Stimulated activated CD8-positive, alpha-beta memory T cell treated with anti-CD3 and anti-CD28 coated beads, Interleukin-4, amount 100 ng/mL, for 48 hours (primary cell): Measurements from ENCODE around the gene CCM2.

Experiments used
- DNase-seq: peaks from one replicate; pipeline ENCODE4 v3.0.0-alpha.2; 2020

Gene CCM2

DNA sequence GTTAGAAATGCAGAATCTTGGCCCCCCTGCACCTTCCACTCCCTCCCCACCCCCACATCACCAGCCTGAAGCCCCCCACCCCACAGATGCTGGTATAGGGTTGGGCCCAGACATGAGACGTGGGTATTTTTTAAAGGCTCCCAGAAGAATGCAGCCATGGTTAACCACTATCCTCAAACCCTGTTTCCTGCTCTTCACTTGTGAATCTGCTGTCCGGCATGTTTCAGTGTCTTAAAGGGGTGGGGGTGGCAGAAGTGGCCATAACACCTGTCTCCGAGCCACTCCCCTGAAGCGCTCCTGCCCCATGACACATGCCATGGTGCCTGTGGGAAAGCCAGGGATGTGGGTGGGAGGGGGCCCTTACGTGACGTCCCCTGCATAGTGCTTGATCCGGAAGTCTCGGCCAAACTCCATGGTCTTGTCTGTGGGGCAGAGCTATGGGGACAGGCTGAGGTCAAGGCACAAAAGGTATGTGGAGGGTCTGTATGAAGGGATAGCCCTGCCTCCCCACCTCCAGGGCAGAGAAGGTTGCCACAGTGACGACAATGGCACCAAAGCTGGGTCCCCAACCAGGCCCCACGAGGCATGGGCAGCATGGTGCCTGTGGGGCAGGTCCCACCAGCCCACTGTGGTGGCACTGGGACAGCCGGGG is 30.8 kb upstream of the CCM2 start:
- DNase-seq: peak; percentile 27

DNA sequence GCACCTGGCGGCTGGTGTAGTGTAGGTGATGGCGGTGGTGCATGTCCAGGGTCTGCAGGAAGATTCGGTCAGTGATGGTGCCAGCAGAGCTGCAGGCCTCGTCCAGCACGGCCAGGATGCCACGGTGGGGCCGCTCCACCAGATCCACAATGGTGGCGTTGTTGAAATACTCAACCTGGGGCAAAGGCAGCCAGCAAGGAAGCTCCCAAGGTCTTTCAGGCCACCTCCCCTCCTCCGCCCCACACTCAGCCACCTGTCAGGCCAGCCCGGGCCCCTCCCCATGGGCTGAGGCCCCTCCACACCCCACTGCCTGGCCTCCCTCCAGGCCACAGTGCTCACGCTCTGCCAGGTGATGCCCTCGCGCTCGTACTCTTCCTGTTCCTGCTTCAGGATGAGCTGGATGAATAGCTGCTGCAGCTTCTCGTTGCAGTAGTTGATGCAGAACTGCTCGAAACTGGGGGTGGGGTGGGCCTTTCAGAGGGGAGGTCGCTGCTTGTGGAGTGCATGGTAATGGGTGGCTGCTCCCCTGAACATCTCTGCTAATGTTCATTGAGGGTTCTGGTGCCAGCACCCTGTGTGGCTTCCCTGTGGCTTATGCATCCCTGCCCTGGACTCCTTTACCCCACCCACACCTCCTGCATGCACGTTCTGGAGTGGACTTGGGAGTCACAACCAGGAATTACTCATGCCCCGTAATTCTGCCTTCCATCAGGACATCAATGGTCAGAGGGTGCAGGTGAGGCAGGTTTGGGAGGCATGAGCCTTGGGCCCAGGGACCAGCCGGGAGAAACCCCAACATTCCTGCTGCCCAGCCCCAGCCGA is 30.1 kb upstream of the CCM2 start:
- peak; percentile 29 for DNase-seq

DNA sequence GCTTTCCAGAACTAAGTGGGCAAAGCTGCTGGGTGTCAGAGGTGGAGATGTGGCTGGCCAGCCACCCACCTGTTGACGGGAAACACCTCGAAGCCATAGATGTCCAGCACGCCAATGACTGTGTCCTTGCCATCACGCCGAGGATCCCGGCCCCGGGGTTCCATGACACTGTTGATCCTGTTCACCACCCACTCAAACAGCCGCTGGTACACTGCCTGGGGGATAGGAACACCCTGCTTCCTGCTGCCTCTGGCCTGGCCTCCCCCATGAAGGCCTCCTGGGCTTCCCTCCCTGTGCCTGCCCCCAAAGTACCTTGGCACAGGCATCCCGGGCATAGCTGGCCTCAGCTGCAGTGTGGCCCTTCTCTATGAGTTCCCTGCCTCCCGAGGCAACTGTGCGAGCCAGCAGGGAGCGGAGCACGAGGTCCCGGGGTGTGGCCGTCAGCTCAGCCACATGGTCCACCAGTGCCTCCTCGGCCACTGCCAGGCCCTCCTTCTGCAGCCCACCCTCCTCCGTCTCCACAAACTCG is 29.4 kb upstream of the CCM2 start:
- peak; percentile 32 for DNase-seq

DNA sequence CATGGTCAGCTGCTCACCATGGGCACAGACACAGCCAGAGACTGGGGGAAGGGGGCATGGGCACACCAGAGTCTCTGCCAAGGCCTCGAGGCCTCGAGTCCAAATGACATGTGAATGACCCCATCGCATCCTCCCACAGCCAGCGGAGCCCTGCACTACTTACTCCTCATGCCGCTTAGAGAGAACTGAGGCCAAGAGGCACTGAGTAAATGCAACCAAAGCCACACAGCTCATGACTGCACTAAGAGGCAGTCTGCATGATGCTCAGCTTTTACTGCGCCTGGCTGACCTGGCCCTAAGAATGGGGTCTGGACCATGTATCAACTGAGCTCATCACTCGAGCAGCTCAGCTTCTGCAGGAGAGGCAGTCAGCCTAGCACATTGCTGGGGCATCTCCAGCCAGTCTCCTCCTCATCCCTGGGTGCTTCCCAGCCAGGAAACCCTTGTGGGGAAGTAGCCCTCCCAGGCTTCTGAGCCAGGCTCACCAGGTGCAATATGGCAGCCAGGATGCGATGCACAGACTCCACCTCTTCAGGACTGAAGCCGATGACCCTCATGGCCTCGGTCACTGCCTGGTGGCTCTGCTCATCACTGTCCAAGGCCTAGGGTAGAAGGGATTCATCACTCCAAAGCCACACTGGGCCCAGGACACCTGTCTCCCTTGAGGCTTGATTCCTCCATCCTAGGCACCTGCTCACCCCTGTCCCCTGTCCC is 28.7 kb upstream of the CCM2 start:
- no peak for DNase-seq

DNA sequence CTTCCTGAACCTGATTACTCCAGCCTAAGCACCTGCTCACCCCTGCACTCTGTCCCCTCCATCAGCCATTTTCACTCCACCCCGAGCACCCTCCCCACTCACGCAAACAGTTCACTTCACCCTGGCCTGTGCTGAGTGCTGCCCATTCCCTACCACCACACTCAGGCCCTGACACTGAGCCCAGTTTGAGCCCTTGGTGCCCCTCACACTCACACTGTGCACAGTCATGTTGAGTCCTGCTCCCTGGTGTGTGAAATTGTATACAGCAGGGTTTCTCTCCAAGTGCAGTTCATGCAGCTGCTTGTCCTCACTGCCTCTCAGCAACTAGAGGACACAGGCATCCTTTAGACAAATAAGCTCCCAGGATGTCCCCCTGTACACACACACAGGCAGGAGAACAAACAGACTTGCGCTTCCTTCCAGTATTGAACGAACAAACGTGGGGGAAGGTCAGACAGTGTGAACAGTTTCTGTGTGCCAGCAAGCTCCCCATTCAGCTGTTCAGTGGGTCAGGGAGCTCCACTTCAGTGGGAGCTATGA is 28.0 kb upstream of the CCM2 start:
- peak; percentile 27 for DNase-seq

DNA sequence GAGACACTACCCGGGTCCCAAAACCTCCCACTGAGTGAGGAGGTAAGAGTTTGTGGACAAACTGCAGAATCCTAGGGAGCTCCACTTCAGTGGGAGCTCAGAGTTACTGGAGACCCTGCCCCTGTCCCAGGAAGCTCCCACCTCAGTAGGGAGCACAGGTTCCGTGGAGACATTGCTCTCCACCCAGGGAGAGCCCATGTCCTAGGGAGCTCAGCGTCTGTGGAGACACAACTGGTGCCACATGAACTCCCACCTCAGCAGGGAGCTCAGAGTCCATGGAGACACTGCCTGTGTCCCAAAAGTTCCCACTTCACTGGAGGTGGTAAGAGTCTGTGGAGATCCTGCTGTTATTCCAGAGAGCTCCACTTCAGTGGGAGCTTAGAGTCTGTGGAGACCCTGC is 27.4 kb upstream of the CCM2 start:
- DNase-seq: no peak

DNA sequence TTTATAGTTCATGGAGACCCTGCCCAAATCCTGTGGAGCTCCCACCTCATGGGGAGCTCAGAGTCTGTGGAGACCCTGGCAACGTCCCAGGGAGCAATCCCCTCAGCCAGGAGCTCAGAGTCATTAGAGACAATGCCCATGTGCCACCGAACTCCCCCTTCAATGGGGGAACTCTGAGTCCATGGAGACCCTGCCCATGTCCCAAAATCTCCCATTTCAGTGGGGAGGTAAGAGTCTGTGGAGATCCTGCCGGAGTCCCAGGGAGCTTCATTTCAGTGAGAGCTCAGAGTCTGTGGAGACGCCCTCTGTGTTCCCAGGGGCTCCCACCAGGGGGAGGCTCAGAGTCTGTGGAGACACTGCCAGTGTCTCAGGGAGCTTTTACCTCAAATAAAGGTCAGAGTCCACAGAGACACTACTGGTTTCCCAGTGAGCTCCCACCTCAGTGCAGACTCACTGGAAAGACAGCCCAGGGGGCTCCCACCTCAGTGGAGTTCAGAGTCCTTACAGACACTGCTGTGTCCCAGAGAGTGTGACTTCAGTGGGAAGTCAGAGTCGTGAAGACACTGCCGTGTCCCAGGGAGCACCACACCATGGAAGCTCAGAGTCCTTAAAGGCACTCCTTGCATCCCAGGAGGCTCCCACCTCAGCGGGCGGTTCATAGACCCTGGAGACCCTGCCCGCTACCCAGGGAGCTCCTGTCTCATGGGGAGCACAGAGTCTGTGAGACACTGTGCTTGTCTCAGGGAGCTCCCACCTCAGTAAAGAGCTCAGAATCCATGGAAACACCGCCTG is 26.2 kb upstream of the CCM2 start:
- DNase-seq: peak; percentile 72

DNA sequence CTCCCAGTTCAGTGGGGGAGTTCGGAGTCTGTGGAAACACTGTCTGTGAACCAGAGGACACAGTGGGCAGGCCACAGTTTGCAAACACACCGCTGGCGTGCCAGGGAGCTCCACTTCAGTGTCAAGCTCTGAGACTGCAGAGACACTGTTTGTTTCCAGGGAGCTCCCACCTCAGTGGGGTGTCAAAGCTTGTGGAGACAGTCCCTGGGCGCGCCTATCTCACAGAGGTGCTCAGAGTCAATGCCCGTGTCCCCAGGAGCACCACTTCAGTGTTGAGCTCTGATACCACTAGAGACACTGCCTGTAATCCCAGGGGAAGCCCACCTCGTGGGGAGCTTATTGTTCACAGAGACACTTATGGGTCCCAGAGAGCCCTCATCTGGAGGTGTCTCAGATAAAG is 25.5 kb upstream of the CCM2 start:
- no peak for DNase-seq

DNA sequence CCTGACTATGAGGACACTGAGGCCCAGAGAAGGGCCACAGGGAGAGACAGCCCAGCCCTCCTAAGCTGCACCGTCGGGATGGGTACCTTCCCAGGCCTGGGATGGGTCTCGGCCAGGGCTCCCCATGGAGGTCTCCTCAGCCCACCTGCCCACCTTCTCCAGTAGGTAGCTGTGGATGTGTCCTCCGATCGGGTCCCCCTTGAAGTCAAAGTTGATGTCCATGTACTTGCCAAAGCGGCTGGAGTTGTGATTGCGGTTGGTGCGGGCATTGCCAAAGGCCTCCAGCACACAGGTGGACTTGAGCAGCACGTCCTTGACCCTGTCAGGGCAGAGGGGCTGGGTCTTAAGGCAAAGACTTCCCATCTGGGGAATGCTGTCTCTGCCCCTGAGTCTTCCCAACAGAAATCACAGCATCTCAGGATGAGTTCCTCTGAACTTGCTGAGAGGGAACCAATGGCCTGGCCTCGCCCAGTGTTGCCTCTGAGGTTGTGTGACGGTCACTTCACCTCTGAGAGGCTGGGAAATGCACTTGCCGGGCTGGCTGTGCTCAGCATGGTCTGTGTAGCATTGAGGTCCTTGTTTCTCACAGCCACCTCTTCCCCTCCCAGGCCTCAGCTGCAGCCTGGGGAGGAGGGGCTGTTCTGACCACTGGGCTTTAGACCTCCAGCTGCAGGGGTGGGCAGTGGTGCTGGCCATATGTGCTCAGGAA is 24.5 kb upstream of the CCM2 start:
- DNase-seq: no peak

DNA sequence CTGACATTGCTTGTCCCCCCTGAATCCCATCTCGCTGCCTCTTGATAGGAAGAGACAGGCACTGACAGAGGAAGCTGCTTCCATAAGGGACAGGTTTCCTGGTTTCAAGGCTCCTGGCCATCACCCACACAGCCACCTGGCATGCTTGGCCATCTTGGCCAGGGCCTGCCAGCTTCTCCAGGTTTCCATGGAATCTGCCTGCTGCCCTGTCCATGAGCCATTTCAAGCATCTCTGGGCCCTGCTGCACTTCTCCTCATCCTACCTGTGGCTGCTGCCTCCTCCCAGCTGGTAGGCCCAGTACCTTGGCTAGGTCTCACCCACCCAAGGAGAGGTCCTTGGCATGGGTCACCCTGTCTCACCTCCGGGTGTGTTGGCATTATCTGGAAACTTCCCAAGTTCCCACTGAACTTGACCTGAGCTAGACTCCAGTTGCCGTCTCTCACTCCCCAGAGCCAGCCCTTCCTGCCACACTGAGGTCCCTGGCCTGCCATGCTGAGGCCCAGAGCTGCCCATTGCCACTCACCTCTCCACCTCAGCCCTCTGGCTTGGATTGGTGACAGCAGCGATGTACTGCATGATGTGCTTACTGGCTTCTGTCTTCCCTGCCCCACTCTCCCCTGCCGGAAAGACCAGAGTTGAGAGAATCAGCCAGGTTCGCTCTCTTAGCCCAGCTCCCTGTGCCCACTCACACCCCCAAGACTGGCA is 23.8 kb upstream of the CCM2 start:
- no peak for DNase-seq

DNA sequence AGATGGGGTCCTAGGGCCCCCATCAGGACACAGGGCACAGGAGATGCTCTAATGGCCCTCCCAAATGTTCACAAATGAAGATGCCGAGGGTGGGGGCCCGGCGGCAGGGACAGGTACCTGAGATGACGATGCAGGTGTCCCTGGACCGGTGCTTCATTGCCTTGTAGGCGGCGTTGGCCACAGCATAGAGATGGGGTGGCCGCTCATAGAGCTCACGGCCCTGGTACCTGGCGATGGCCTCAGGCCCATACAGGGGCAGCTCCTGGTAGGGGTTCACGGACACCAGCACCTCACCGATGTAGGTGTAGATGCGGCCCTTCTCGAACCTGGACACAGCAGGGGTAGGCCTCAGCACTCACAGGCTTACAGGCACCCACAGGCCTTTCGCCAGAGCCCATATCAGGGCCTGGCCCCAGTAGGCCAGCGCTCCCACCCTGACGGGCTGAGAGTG is 23.2 kb upstream of the CCM2 start:
- DNase-seq: no peak

DNA sequence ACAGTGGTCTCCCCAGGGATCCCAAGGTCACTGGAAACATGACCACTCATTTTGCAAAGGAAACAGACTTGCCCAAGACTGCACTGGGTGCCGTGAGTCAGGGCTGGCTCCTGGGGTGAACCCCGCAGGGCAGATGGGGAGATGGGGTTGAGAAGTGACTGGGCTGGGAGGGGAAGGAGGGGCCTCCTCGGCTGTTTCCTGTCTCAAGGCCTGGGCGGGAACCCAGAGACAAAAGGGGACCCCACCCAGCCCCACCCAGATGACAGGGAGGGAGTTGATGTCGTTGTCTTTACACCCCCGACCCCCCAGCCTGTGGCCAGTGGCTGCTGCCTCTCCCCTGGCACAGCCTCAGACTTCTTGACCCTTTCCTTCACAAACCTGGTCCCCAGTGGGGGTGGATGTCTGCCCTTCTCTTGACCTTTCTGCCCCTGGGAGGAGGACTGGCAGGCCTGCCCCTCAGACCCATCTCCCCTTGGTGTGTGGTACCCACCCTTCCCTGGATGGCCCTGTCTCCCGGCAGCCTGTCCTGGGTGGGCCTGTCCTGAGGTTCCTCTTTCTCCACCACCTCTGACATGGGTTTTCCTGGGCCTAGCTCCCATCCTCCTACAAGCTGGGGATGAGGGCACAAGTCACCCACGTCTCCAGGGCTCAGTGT is 22.6 kb upstream of the CCM2 start:
- DNase-seq: peak; percentile 89

DNA sequence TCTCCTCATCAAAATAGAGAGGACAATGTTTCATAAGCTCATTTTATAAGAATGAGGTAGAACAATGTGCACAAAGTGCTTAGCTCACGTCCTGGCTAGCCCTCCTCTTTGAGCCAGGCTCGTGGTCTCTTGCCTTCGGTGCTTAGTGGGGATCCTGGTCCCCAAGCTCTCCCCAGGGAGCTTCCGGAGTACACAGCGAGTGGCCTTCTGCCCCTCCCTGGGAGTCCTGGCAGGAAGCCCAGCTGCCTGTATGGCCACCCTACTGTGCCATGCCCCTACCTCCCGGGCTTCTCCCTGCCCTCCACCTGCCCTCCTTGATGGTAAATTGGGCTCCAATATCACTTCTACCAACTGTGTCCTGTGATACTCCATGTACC is 22.1 kb upstream of the CCM2 start:
- DNase-seq: no peak

DNA sequence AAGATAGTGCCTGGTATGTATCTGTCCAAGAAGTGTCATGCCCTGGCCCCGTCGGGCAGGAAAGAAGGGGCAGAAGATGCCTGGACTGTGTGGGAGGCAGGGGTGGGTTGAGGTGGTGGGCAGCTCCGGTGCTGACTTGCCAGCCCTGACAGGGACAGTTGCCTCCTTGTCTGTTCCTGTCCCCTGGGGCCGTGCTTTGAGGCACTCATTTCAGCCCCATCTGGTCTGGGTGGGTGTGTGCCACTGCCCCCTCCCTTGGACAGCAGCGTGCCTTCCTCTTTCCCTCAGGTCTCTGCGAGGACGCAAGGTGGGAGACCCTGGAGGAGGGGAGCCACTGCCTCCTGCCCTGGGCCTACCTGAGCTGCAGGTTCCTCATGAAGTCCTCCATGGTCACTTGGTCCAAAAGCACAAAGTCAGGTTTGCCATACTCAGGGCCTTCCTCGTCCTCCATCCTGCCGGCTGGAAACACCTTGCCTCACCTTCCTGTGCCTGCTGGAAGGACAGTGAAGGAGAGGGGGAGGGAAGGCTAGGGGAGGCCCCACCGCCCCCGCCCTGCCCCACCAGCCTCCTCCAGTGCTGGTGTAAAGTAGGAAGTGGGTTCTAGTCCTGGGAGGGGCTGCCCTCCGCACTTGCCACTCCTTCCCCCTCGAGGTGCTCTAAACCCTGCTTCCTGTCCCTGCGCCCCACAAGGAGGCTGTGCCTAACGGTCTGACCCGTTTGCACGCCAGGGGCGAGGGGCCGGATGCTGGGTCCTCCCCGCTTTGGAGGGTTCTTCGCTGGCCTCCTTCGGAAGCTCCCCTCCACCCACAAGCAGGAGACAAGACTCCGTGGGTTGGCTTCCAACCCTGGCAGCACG is 21.3 kb upstream of the CCM2 start, which contains the start of gene MYO1G:
Gene MYO1G (minus strand): TSS at position 505 of the 856 bp plus-strand sequence. CDS start 54 bp downstream, at position 451.
- peak; percentile 94 for DNase-seq

DNA sequence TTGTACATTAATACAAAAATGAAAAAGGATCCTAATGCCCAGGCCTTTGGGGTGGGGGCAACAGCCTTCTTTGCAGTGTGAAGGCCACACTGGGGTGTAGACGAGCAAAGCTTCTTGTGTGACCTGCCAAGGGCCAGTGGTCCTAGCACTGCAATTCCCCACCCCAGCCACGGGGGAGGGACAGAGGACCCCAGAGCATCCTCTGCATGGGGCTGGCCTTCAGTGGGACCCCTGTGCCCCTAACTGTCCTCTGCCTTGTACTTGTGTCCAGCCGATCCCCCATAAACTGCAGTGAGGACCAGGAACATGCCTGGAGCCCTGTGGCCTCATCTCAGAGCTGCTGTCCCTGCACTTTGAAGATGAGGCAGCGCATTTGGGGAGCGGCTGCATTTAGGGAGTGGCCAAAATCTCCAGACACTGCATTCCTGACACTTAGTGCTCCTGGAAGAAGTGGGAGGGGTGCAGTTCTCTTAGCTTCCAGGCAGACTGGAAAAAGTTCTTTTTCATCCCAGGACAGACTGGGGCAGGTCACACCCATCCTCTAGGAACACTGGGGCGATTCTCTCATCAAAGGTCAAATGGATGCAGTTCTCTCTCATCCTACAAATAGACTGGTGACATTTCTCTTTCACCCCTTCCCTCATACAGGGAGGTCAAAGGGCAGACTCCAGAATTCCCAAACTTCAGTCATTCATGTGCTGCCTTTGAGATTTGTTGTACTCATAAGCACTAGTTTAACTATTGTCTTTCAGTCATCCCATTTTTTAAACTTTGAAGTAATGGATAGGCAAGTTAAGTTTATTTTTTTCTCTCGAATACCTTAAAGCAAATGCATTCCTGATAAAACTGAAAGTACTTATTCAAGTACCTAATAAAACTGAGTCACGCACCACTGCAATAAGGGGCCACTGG is 20.3 kb upstream of the CCM2 start:
- no peak for DNase-seq

DNA sequence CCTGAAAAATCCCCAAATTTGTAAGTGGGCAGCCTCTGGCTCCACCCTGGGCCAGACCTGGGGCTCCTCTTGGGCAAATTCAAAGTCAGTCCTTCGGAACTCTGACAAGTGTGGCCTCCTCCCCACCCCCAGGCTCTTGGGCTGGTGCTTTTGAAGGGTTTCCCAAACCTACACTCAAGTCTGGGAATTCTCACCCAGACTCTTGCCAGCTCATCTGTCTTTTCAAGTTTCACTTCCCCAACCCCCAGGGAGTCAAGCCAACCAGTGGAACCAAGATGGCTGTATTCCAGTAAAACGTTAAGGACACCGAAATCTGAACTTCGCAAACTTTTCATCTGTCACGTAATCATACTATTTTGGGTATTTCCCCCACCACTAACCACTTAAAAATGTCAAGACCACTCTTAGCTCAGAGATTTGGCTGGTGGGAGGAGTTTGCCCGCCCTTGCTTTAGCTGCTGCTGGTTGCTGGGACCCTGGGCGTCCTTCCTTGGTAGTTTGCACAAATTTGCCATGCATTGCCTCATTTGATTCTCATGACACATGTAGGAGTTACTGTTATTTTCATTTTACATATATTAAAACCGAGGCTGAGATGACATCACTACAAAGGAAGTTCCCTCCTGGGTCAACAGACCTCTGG is 19.5 kb upstream of the CCM2 start:
- DNase-seq: peak; percentile 89

DNA sequence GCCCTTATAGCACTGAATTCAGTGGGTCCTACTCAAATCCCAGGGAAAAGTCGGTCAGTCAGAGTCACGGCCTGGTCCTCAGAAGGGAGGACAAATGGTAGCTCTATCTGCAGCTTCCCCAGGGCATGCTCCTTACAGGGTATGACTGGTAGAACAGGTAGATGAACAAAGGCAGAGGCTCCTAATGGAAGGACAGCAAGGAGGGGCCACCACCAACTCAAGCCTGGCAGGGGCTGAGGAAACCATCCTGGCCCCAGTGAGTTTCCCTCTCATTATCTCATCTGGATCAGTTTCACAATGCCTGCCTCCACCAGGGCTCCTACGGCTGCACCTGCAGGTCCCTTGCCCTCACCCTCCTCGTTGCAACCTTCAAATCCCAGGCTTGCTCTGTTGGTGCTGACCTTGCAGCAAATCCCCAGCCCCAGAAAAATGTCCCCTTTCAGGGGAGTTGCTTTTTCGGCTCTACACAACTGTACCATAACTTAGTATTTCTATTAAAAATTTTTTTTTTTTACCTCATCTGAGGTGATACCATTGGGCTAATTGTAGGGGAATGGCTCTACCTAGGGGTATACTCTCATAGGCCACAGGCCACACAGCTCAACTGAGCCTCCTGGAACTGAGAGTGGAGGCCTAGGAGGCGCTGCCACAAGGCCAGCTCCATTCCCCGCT is 18.8 kb upstream of the CCM2 start:
- peak; percentile 78 for DNase-seq
